Measurements from ENCODE around the gene GRIN3B. TPM values are rescaled to one million over a fixed set of nuclear protein-coding genes. Genes with fewer than 3 reads are reported as not detected.

Gene GRIN3B
- total and polyA plus RNA-seq, 9 of the 15 experiments (the other 6 are each of a cell fraction or from before 2014, with no cell fraction given): 0.06 to 0.95 (median 0.19) TPM; not detected in 6

- TF ChIP-seq GATA2 (CRISPR knock-in tag; IDR thresholded peaks at IDR 0.05) (no peak), IRF9 (tag; IDR thresholded peaks at IDR 0.05) (no peak), ZNF584 (CRISPR knock-in tag; IDR thresholded peaks at IDR 0.05; ENCODE audit: low read depth) (no peak), CHD2 (IDR thresholded peaks at IDR 0.05; ENCODE audit: low read depth, low read length) (no peak), ZNF121 (CRISPR knock-in tag; conservative IDR thresholded peaks at IDR 0.05) (no peak), MCM7 (IDR thresholded peaks at IDR 0.05) (no peak), CHD1 (IDR thresholded peaks at IDR 0.05; ENCODE audit: low read length) (no peak), NR2C1 (IDR thresholded peaks at IDR 0.05) (no peak), NR2C1 (tag; IDR thresholded peaks at IDR 0.05) (no peak), U2AF1 (optimal IDR thresholded peaks at IDR 0.05; ENCODE audit: low read depth, low read length) (no peak), ELF2 (CRISPR knock-in tag; IDR thresholded peaks at IDR 0.05) (no peak), SIN3B (IDR thresholded peaks at IDR 0.05; ENCODE audit: low read depth) (no peak), ZNF707 (CRISPR knock-in tag; conservative IDR thresholded peaks at IDR 0.05) (no peak), CREB5 (CRISPR knock-in tag; IDR thresholded peaks at IDR 0.05) (no peak), EGR1 (conservative IDR thresholded peaks at IDR 0.05) (no peak), SFPQ (IDR thresholded peaks at IDR 0.05; ENCODE audit: low read depth, low read length) (no peak), ATF3 (IDR thresholded peaks at IDR 0.05) (peak; percentile 8; the same call in 1 of the 2 replicates), ATF3 (CRISPR knock-in tag; conservative IDR thresholded peaks at IDR 0.05) (no peak), ZZZ3 (IDR thresholded peaks at IDR 0.05) (no peak), RFX1 (IDR thresholded peaks at IDR 0.05) (no peak), ZKSCAN8 (CRISPR knock-in tag; IDR thresholded peaks at IDR 0.05) (no peak), ZNF12 (CRISPR knock-in tag; IDR thresholded peaks at IDR 0.05) (no peak), ARHGAP35 (IDR thresholded peaks at IDR 0.05; ENCODE audit: partially characterized antibody) (no peak), PCBP2 (IDR thresholded peaks at IDR 0.05; ENCODE audit: low read depth, low read length, poor library complexity, severe bottlenecking) (no peak), ZNF699 (CRISPR knock-in tag; IDR thresholded peaks at IDR 0.05; ENCODE audit: insufficient replicate concordance) (no peak), HMG20A (CRISPR knock-in tag; conservative IDR thresholded peaks at IDR 0.05) (no peak), ZBTB7A (IDR thresholded peaks at IDR 0.05; ENCODE audit: borderline replicate concordance, control insufficient read depth, low read depth, low read length) (peak; percentile 62; the same call in 1 of the 2 replicates), GTF2A2 (tag; IDR thresholded peaks at IDR 0.05) (no peak)
Measured at GRCh38 chr19:970695-971094, 29.5 kb upstream of the GRIN3B start (continued).

All from K562 (cell line).